ENCODE results near the gene MTREX. TPM values are rescaled to one million over a fixed set of nuclear protein-coding genes. Genes with fewer than 3 reads are reported as not detected.

The MTREX gene
- total RNA-seq, 2 donors from 2014 or later = 46.6 to 73.5 TPM

GRCh38 chr5:55377810-55378209 lies 70.0 kb downstream of the MTREX start:
- WGBS = 82% methylated on average over 1 of the region's 1 CpG
- Histone ChIP-seq H3K9me3 (no peaks in the 10 kb centered on the region), H3K36me3 (no peaks in the 10 kb centered on the region), H3K4me3 (no peak overlapping the region), H3K27ac (no peak overlapping the region), H3K27me3 (replicated peaks; ENCODE audit: insufficient read depth) (no peaks in the 10 kb centered on the region), H3K4me1 (replicated peaks) (no peaks in the 10 kb centered on the region)
- TF ChIP-seq POLR2AphosphoS5 (IDR thresholded peaks at IDR 0.05) (no peak), POLR2A (IDR thresholded peaks at IDR 0.05) (no peak), CTCF (IDR thresholded peaks at IDR 0.05) (no peak)
- intact Hi-C loops (cut with DNase I) = no loop called here
- no peak for DNase-seq (ENCODE audit: low spot score)

GRCh38 chr5:55383254-55383653 lies 75.5 kb downstream of the MTREX start:
- no peak overlapping the region for H3K27ac ChIP-seq
- no peaks in the 10 kb centered on the region for H3K27me3 ChIP-seq (replicated peaks; ENCODE audit: insufficient read depth)
- intact Hi-C loops (cut with DNase I) = no loop called here
- TF ChIP-seq CTCF (IDR thresholded peaks at IDR 0.05) (no peak), POLR2A (IDR thresholded peaks at IDR 0.05) (no peak), POLR2AphosphoS5 (IDR thresholded peaks at IDR 0.05) (no peak)
- H3K36me3 ChIP-seq = no peaks in the 10 kb centered on the region
- H3K9me3 ChIP-seq = no peaks in the 10 kb centered on the region
- DNase-seq (ENCODE audit: low spot score) = no peak
- H3K4me3 ChIP-seq = no peak overlapping the region
- H3K4me1 ChIP-seq (replicated peaks) = no peaks in the 10 kb centered on the region

GRCh38 chr5:55384072-55384471 lies 76.3 kb downstream of the MTREX start:
- Histone ChIP-seq H3K27ac (peak overlapping the region in 1 of 2 donors; percentile 14), H3K4me3 (no peak overlapping the region), H3K9me3 (no peaks in the 10 kb centered on the region), H3K4me1 (replicated peaks) (no peaks in the 10 kb centered on the region), H3K27me3 (replicated peaks; ENCODE audit: insufficient read depth) (no peaks in the 10 kb centered on the region), H3K36me3 (no peaks in the 10 kb centered on the region)
- TF ChIP-seq CTCF (IDR thresholded peaks at IDR 0.05) (no peak), POLR2AphosphoS5 (IDR thresholded peaks at IDR 0.05) (no peak), POLR2A (IDR thresholded peaks at IDR 0.05) (no peak)
- DNase-seq (ENCODE audit: low spot score) = no peak
- WGBS = 79% methylated on average over 2 of the region's 2 CpGs
- intact Hi-C loops (cut with DNase I) = no loop called here

- DNase-seq (ENCODE audit: low spot score) = no peak
- Histone ChIP-seq H3K9me3 (no peaks in the 10 kb centered on the region), H3K4me3 (no peak overlapping the region), H3K4me1 (replicated peaks) (no peaks in the 10 kb centered on the region), H3K27me3 (replicated peaks; ENCODE audit: insufficient read depth) (no peaks in the 10 kb centered on the region), H3K36me3 (no peaks in the 10 kb centered on the region), H3K27ac (no peak overlapping the region)
- WGBS = 85% methylated on average over 1 of the region's 1 CpG
- intact Hi-C loops (cut with DNase I) = no loop called here
- TF ChIP-seq POLR2AphosphoS5 (IDR thresholded peaks at IDR 0.05) (no peak), CTCF (IDR thresholded peaks at IDR 0.05) (no peak), POLR2A (IDR thresholded peaks at IDR 0.05) (no peak)
Observed at GRCh38 chr5:55385227-55385626, 77.4 kb downstream of the MTREX start.

- DNase-seq (ENCODE audit: low spot score) = no peak
- 79% methylated on average over 3 of the region's 3 CpGs for WGBS
Observed at GRCh38 chr5:55385846-55386245, 78.1 kb downstream of the MTREX start.

More at GRCh38 chr5:55385846-55386245, 78.1 kb downstream of the MTREX start:
- intact Hi-C loops (cut with DNase I) = no loop called here
- Histone ChIP-seq H3K9me3 (no peaks in the 10 kb centered on the region), H3K27me3 (replicated peaks; ENCODE audit: insufficient read depth) (no peaks in the 10 kb centered on the region), H3K27ac (no peak overlapping the region), H3K4me1 (replicated peaks) (no peaks in the 10 kb centered on the region), H3K4me3 (no peak overlapping the region), H3K36me3 (no peaks in the 10 kb centered on the region)
- TF ChIP-seq CTCF (IDR thresholded peaks at IDR 0.05) = no peak
